Caco-2 (cell line): ENCODE measurements around the gene HS3ST3B1. TPM values are rescaled to one million over a fixed set of nuclear protein-coding genes. Genes with fewer than 3 reads are reported as not detected.

Source experiments
- BruUV-seq: library from RNA; stranded (reverse); fragments of 400-500 nt; replicated peaks from 2 replicates; lab custom pipeline; 2021; lab: Mats Ljungman, UMichigan
- CTCF ChIA-PET: fragments of 300-600 bp; sonication (Branson Sonifier 250); formaldehyde crosslinking; loops from one replicate; lab custom pipeline; 2022; ENCODE audit warnings: antibody characterized with exemption; lab: Charles Lee
- POLR2A ChIA-PET: fragments of 300-600 bp; sonication (Branson Sonifier 250); formaldehyde crosslinking; loops from one replicate; lab custom pipeline; 2022; ENCODE audit warnings: antibody characterized with exemption; lab: Charles Lee
- DNase-seq, 2 experiments: peaks; one replicate each; pipeline versions ENCODE4 v3.0.0 to v3.0.0-alpha.2; 2020 to 2022
- H3K27me3 ChIP-seq: replicated peaks from 2 replicates; pipeline ENCODE4 v1.6.0; 2011; ENCODE audit warnings: low read length; ENCODE audit not compliant: control insufficient read depth, insufficient read depth
- H3K36me3 ChIP-seq: 2 replicates; pipeline ENCODE4 v1.5.1; 2011; ENCODE audit warnings: low read length; ENCODE audit not compliant: control insufficient read depth, insufficient read depth
- H3K4me1 ChIP-seq: fragments of 250-450 bp; sonication (Bioruptor Pico); 2 replicates; pipeline ENCODE4 v1.5.1; 2020; ENCODE audit warnings: mild to moderate bottlenecking
- H3K4me3 ChIP-seq: 2 replicates; pipeline ENCODE4 v1.5.1; 2011; ENCODE audit warnings: low read depth, mild to moderate bottlenecking, control low read depth, low read length
- H3K9me3 ChIP-seq: fragments of 250-450 bp; sonication (Bioruptor Pico); 2 replicates; pipeline ENCODE4 v1.5.1; 2020; ENCODE audit warnings: mild to moderate bottlenecking, moderate library complexity
- H3K27ac Mint-ChIP-seq: one replicate; pipeline ENCODE4 v1.8.0; 2022; ENCODE audit warnings: mixed read lengths; ENCODE audit not compliant: unreplicated experiment
- H3K27me3 Mint-ChIP-seq: one replicate; pipeline ENCODE4 v1.8.0; 2022; ENCODE audit warnings: mixed read lengths; ENCODE audit not compliant: insufficient read depth, unreplicated experiment
- H3K36me3 Mint-ChIP-seq: one replicate; pipeline ENCODE4 v1.8.0; 2022; ENCODE audit warnings: mild to moderate bottlenecking, mixed read lengths; ENCODE audit not compliant: insufficient read depth, unreplicated experiment
- H3K4me1 Mint-ChIP-seq: one replicate; pipeline ENCODE4 v1.8.0; 2022; ENCODE audit warnings: low read depth, mixed read lengths; ENCODE audit not compliant: unreplicated experiment
- H3K4me3 Mint-ChIP-seq: one replicate; pipeline ENCODE4 v1.8.0; 2022; ENCODE audit warnings: mild to moderate bottlenecking, moderate library complexity, mixed read lengths; ENCODE audit not compliant: unreplicated experiment
- H3K9me3 Mint-ChIP-seq: one replicate; pipeline ENCODE4 v1.8.0; 2022; ENCODE audit warnings: mixed read lengths; ENCODE audit not compliant: unreplicated experiment
- intact Hi-C: fragments of 100-400 bp; cut with micrococcal nuclease; formaldehyde crosslinking; loops from one replicate; pipeline ENCODE4 v1.10.0; 2022; ENCODE audit not compliant: unreplicated experiment
- total RNA-seq: library from RNA; stranded (reverse); gene quantifications from 2 replicates; pipeline ENCODE4 v1.2.3, GENCODE V29; 2022
- TF ChIP-seq, protein P1 (sequence below), 2 experiments: fragments of 200-600 bp in 1 of 2; IDR thresholded peaks; 1 replicate in 1 of 2; 2 replicates in 1 of 2; pipeline versions ENCODE4 v1.5.1 to v1.8.0; 2011 to 2022; ENCODE audit warnings: antibody characterized with exemption in 1 of 2, control low read depth in 1 of 2, inconsistent platforms in 1 of 2, low read depth in 1 of 2, low read length in 1 of 2, mild to moderate bottlenecking in 1 of 2, moderate library complexity in 1 of 2; ENCODE audit not compliant: insufficient read depth in 1 of 2, severe bottlenecking in 1 of 2, unreplicated experiment in 1 of 2

HS3ST3B1 gene
- total RNA-seq, 1 experiment from 2014 or later = 1.9 TPM

GRCh38 chr17:14311981-14312380 is 11.1 kb downstream of the HS3ST3B1 start:
- CTCF ChIA-PET = no interaction called here
- BruUV-seq = no TSS peak
- DNase-seq = no peak
- H3K27ac Mint-ChIP-seq = no peak overlapping the region
- no peaks in the 10 kb centered on the region for H3K27me3 ChIP-seq
- POLR2A ChIA-PET = no interaction called here
- no peaks in the 10 kb centered on the region for H3K27me3 Mint-ChIP-seq
- no peak overlapping the region for H3K4me3 Mint-ChIP-seq
- intact Hi-C loops = no loop called here
- no peaks in the 10 kb centered on the region for H3K9me3 Mint-ChIP-seq
- H3K36me3 Mint-ChIP-seq = no peaks in the 10 kb centered on the region
- no peaks in the 10 kb centered on the region for H3K9me3 ChIP-seq
- TF ChIP-seq, protein P1, sequence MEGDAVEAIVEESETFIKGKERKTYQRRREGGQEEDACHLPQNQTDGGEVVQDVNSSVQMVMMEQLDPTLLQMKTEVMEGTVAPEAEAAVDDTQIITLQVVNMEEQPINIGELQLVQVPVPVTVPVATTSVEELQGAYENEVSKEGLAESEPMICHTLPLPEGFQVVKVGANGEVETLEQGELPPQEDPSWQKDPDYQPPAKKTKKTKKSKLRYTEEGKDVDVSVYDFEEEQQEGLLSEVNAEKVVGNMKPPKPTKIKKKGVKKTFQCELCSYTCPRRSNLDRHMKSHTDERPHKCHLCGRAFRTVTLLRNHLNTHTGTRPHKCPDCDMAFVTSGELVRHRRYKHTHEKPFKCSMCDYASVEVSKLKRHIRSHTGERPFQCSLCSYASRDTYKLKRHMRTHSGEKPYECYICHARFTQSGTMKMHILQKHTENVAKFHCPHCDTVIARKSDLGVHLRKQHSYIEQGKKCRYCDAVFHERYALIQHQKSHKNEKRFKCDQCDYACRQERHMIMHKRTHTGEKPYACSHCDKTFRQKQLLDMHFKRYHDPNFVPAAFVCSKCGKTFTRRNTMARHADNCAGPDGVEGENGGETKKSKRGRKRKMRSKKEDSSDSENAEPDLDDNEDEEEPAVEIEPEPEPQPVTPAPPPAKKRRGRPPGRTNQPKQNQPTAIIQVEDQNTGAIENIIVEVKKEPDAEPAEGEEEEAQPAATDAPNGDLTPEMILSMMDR (IDR thresholded peaks at IDR 0.05; ENCODE audit: insufficient read depth in 1 of 2, low read depth in 1 of 2, low read length in 1 of 2, severe bottlenecking in 1 of 2, unreplicated experiment in 1 of 2) = no peak
- H3K36me3 ChIP-seq = no peaks in the 10 kb centered on the region
- no peaks in the 10 kb centered on the region for H3K4me1 Mint-ChIP-seq
- H3K4me1 ChIP-seq = no peaks in the 10 kb centered on the region
- H3K4me3 ChIP-seq = no peak overlapping the region

- no peak overlapping the region for H3K4me3 ChIP-seq
- intact Hi-C loops = no loop called here
- H3K36me3 ChIP-seq = no peaks in the 10 kb centered on the region
- DNase-seq = no peak
- H3K27ac Mint-ChIP-seq = no peak overlapping the region
- H3K9me3 ChIP-seq = no peaks in the 10 kb centered on the region
- BruUV-seq = no TSS peak
- H3K27me3 ChIP-seq = no peaks in the 10 kb centered on the region
- H3K9me3 Mint-ChIP-seq = no peaks in the 10 kb centered on the region
- H3K27me3 Mint-ChIP-seq = no peaks in the 10 kb centered on the region
- ChIA-PET POLR2A (no interaction called here), CTCF (no interaction called here)
- H3K4me1 Mint-ChIP-seq = no peaks in the 10 kb centered on the region
- no peaks in the 10 kb centered on the region for H3K36me3 Mint-ChIP-seq
- H3K4me1 ChIP-seq = no peaks in the 10 kb centered on the region
- H3K4me3 Mint-ChIP-seq = no peak overlapping the region
- TF ChIP-seq, protein P1 (IDR thresholded peaks at IDR 0.05; ENCODE audit: insufficient read depth in 1 of 2, low read depth in 1 of 2, low read length in 1 of 2, severe bottlenecking in 1 of 2, unreplicated experiment in 1 of 2) = no peak
Observed at GRCh38 chr17:14312522-14312921, 11.6 kb downstream of the HS3ST3B1 start.

DNA sequence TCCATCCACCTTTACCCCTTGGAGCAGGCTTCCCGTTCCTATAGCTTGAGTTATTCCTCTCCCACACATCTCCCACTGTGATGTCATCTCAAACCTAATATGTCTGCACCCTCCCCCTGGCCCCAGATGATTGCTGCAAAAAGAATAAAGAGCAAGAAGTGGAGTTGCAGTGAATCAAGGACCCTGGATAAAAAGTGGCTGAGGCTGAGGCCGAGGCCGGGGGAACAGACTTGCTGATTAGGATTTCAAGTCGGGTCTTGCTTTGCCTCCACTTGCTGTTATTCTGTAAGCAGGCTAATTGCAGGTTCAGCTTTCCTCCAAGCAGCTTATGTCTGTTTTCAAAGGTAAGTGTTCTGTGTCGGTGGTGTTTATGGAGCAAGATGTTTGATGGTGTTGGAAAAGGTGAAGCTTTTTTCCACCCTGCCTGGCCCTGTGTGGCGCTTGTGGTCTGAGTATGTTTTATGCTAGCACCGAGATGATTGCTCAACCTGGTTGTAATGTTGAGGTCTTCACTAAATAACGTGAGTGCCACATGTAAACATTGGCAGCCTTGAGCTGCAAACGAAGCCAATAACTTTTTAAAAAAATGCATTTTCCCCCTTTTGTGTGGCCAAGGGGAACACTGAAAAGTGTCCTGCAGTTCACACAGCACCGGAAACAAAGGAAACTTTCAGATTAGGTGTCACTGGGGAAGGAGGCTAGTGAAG is 15.4 kb downstream of the HS3ST3B1 start:
- intact Hi-C loops = no loop called here
- POLR2A ChIA-PET = no interaction called here
- H3K9me3 ChIP-seq = no peaks in the 10 kb centered on the region
- Mint-ChIP-seq H3K36me3 (no peaks in the 10 kb centered on the region), H3K4me1 (no peaks in the 10 kb centered on the region), H3K27ac (no peak overlapping the region), H3K27me3 (no peaks in the 10 kb centered on the region), H3K4me3 (no peak overlapping the region), H3K9me3 (no peaks in the 10 kb centered on the region)
- no peak for DNase-seq
- no TSS peak for BruUV-seq
- TF ChIP-seq, protein P1 (IDR thresholded peaks at IDR 0.05; ENCODE audit: insufficient read depth in 1 of 2, low read depth in 1 of 2, low read length in 1 of 2, severe bottlenecking in 1 of 2, unreplicated experiment in 1 of 2) = no peak
- H3K27me3 ChIP-seq = no peaks in the 10 kb centered on the region
- H3K36me3 ChIP-seq = no peaks in the 10 kb centered on the region
- H3K4me1 ChIP-seq = no peaks in the 10 kb centered on the region
- no peak overlapping the region for H3K4me3 ChIP-seq
- CTCF ChIA-PET = no interaction called here
